DOHH2 (cell line): ENCODE data around the gene NRXN3.

Experiments used
- H3F3A ChIP-seq: fragments of 200-600 bp; sonication (generic), shearing (Covaris generic); 2 replicates; pipeline ENCODE4 v1.6.0; 2016; ENCODE audit warnings: antibody characterized with exemption, mild to moderate bottlenecking; ENCODE audit not compliant: control insufficient read depth, insufficient read depth
- H3K27ac ChIP-seq: fragments of 200-600 bp; sonication (generic); 2 replicates; pipeline ENCODE4 v1.5.1; 2014; ENCODE audit warnings: low read depth, mild to moderate bottlenecking, low read length, moderate library complexity
- H3K27me3 ChIP-seq: fragments of 200-600 bp; sonication (generic); 2 replicates; pipeline ENCODE4 v1.6.1; 2014; ENCODE audit warnings: mild to moderate bottlenecking, low read length, mixed read lengths; ENCODE audit not compliant: control insufficient read depth
- H3K36me3 ChIP-seq: fragments of 200-600 bp; sonication (generic); 2 replicates; pipeline ENCODE4 v1.6.1; 2014; ENCODE audit warnings: mild to moderate bottlenecking, low read length, moderate library complexity, mixed read lengths; ENCODE audit not compliant: control insufficient read depth
- H3K4me1 ChIP-seq: fragments of 200-600 bp; sonication (generic); 2 replicates; pipeline ENCODE4 v1.6.1; 2014; ENCODE audit warnings: mild to moderate bottlenecking, low read length, mixed read lengths; ENCODE audit not compliant: control insufficient read depth
- H3K4me2 ChIP-seq: fragments of 200-600 bp; sonication (generic); 2 replicates; pipeline ENCODE4 v1.6.0; 2014; ENCODE audit warnings: mild to moderate bottlenecking, low read length, moderate library complexity
- H3K4me3 ChIP-seq: fragments of 200-600 bp; sonication (generic); 2 replicates; pipeline ENCODE4 v1.5.1; 2014; ENCODE audit warnings: mild to moderate bottlenecking, low read length, mixed read lengths
- H3K79me2 ChIP-seq: fragments of 200-600 bp; sonication (generic); 2 replicates; pipeline ENCODE4 v1.6.1; 2014; ENCODE audit warnings: mild to moderate bottlenecking, low read length, mixed read lengths; ENCODE audit not compliant: control insufficient read depth
- H3K9me2 ChIP-seq: fragments of 200-600 bp; sonication (generic); replicated peaks from 2 replicates; pipeline ENCODE4 v1.6.1; 2014; ENCODE audit warnings: mild to moderate bottlenecking, low read length, mixed read lengths; ENCODE audit not compliant: control insufficient read depth
- H3K9me3 ChIP-seq: fragments of 200-600 bp; sonication (generic); 2 replicates; pipeline ENCODE4 v1.6.1; 2014; ENCODE audit warnings: antibody characterized with exemption, low read length, mixed read lengths; ENCODE audit not compliant: control insufficient read depth, insufficient read depth
- H4K20me1 ChIP-seq: fragments of 200-600 bp; sonication (generic); 2 replicates; pipeline ENCODE4 v1.6.0; 2014; ENCODE audit warnings: low read depth, mild to moderate bottlenecking, antibody characterized with exemption, low read length, moderate library complexity; ENCODE audit not compliant: control insufficient read depth, insufficient read depth
- CTCF ChIP-seq: fragments of 200-600 bp; sonication (generic); IDR thresholded peaks from one replicate; pipeline ENCODE4 v1.5.1; 2014; ENCODE audit warnings: antibody characterized with exemption, mild to moderate bottlenecking, low read depth, low read length; ENCODE audit not compliant: poor library complexity, severe bottlenecking
- EZH2phosphoT487 ChIP-seq: fragments of 200-600 bp; sonication (generic); IDR thresholded peaks from 2 replicates; pipeline ENCODE4 v1.6.1; 2017; ENCODE audit warnings: borderline replicate concordance, mild to moderate bottlenecking, antibody characterized with exemption, low read length, moderate library complexity, mixed read lengths

The NRXN3 gene

GRCh38 chr14:78356391-78356790, 186.2 kb downstream of the NRXN3 start:
- TF ChIP-seq CTCF (no peak), EZH2phosphoT487 (no peak)

GRCh38 chr14:78358591-78358990, 188.4 kb downstream of the NRXN3 start:
- H3K36me3 ChIP-seq = no peaks in the 10 kb centered on the region
- H3K9me2 ChIP-seq = no peaks in the 10 kb centered on the region
- no peaks in the 10 kb centered on the region for H3K4me1 ChIP-seq
- TF ChIP-seq EZH2phosphoT487 (no peak), CTCF (no peak)
- H3K4me2 ChIP-seq = no peak overlapping the region
- H3K4me3 ChIP-seq = no peak overlapping the region
- H3K27ac ChIP-seq = no peak overlapping the region
- no peaks in the 10 kb centered on the region for H3K9me3 ChIP-seq
- no peaks in the 10 kb centered on the region for H3F3A ChIP-seq
- H3K27me3 ChIP-seq = no peaks in the 10 kb centered on the region
- H4K20me1 ChIP-seq = no peaks in the 10 kb centered on the region
- no peaks in the 10 kb centered on the region for H3K79me2 ChIP-seq

More at GRCh38 chr14:78356391-78356790, 186.2 kb downstream of the NRXN3 start:
- Histone ChIP-seq H4K20me1 (no peaks in the 10 kb centered on the region), H3K79me2 (no peaks in the 10 kb centered on the region), H3K4me2 (no peak overlapping the region), H3K27me3 (peaks cover 4% of the 10 kb centered on the region; the same call in 1 of the 2 replicates), H3K9me3 (no peaks in the 10 kb centered on the region), H3F3A (no peaks in the 10 kb centered on the region), H3K4me3 (no peak overlapping the region), H3K4me1 (no peaks in the 10 kb centered on the region), H3K9me2 (no peaks in the 10 kb centered on the region), H3K27ac (no peak overlapping the region), H3K36me3 (no peaks in the 10 kb centered on the region)

GRCh38 chr14:78359581-78359980, 189.4 kb downstream of the NRXN3 start:
- Histone ChIP-seq H3K27me3 (no peaks in the 10 kb centered on the region), H4K20me1 (no peaks in the 10 kb centered on the region), H3K9me3 (no peaks in the 10 kb centered on the region), H3K4me1 (no peaks in the 10 kb centered on the region), H3K79me2 (no peaks in the 10 kb centered on the region), H3F3A (no peaks in the 10 kb centered on the region), H3K27ac (no peak overlapping the region), H3K9me2 (no peaks in the 10 kb centered on the region), H3K4me3 (no peak overlapping the region), H3K4me2 (no peak overlapping the region), H3K36me3 (no peaks in the 10 kb centered on the region)
- TF ChIP-seq CTCF (no peak), EZH2phosphoT487 (no peak)
